GM19467 (cell line): ENCODE data around the gene KCND3.
A peak's percentile ranks its signal among the peaks of the same experiment; 100 is the strongest.
"Not testable (repeated sequence)": the region's sequence is repeated elsewhere in the genome, so short reads cannot be mapped to it uniquely, and the experiment has no call there.

Source experiments
- ATAC-seq: cut with Tn5 transposase; IDR thresholded peaks from one replicate; pipeline ENCODE4 v1.9.1; 2021; ENCODE audit warnings: mild to moderate bottlenecking, moderate library complexity; ENCODE audit not compliant: unreplicated experiment

KCND3 gene

GRCh38 chr1:111747947-111748346, 241.5 kb downstream of the KCND3 start:
- no peak for ATAC-seq

DNA sequence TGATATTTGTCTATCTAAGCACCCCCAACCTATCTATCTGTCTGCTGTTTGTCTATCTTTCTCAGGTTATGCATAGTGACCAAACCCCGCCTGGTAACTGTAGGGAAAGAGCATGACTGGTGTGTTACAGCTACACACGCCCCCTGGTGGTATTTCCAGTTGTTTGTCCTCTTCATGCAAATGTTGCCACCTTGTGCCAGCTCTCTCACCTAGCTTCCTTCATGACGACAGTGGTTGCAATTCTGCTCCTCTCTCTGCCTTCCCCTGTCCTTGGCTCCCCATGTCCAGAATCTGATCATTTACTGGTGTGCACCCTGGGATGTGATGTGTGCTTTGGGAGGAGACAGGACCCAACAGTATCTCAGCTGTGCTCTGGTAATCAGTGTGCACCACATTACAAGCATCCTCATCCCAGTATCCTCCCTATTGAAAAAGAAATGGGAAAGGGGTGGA, 242.2 kb downstream of the KCND3 start:
- ATAC-seq: no peak

DNA sequence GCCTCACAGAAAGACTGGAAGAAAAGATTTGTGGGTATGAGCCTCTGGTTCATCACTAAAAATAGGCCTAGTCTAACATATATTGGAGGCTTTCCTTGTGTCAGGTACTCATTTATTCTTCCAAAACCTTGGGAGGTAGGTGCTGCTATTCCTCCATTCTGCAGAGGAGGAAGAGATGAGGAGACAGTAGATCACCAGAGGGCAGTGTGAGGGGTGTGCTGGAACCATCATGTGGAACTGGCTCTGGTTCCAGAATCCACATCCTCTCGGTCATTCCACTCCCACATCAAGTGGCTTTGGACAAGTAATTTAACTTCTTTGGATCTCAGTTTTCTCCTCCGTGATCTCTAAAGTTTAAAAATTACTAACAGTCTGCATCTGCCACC, 242.9 kb downstream of the KCND3 start:
- ATAC-seq: no peak

- ATAC-seq: no peak
Observed at GRCh38 chr1:111745675-111746613, 243.5 kb downstream of the KCND3 start.

DNA sequence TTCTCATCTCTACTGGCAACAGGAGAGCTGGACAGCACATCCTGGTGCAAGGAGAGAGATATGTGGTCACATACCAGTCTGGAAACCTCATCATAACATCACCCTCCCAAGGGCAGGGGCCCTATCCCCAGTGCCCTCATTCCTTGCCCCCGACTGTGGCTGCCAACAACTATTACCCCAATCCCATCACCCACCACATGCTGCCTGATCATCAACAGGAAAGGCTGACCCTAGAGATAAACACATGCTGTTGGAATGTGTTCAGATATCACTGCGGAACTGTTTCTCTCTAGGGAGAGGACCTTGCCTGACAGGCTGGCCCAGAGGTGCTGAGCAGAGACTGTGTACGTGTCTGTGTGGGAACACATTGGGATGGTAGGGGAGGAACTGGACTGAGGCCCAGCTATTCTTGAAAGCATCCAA, 245.8 kb downstream of the KCND3 start:
- no peak for ATAC-seq

- ATAC-seq: no peak
Observed at GRCh38 chr1:111742938-111743549, 246.4 kb downstream of the KCND3 start.

GRCh38 chr1:111742292-111742691, 247.2 kb downstream of the KCND3 start:
- not testable (repeated sequence) for ATAC-seq

DNA sequence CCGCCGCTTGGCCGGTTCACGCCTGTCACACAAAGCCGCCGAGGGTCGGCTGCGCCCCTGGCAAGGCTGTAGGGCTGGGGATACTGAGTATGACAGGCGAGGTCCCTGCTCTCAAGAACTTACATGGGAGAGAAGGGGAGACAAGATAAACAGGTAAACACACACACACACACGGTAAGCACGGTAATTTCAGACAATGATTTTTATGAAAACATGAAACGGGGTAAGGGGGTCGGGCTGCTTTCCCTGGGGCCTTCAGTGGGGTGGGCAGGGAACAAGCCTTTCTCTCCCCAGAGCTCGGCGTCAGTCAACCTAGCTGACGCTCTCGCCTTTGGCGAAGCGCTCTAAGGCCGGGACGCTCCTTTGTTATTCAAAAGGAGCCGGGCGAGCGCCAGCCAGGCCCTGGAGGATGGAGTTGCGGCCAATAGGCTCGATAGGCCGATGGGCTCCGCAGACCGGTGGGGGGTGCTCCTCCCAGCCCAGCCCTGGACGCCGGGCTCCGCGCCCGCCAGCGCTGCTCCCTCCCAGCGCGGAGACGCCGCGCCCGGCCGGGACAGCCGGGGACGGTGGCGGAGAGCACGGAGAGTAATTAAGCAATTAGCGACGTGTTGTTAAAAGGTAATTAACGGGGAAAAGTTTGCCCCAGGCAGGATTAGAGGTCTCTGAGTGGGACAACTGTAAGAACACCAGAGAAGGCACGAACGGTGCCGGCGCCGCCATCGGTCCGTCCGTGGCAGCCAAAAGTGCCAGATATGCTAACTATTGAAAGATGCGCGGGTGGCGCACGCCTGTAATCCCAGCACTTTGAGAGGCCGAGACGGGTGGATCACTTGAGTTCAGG, 249.3 kb downstream of the KCND3 start:
- ATAC-seq: no peak

DNA sequence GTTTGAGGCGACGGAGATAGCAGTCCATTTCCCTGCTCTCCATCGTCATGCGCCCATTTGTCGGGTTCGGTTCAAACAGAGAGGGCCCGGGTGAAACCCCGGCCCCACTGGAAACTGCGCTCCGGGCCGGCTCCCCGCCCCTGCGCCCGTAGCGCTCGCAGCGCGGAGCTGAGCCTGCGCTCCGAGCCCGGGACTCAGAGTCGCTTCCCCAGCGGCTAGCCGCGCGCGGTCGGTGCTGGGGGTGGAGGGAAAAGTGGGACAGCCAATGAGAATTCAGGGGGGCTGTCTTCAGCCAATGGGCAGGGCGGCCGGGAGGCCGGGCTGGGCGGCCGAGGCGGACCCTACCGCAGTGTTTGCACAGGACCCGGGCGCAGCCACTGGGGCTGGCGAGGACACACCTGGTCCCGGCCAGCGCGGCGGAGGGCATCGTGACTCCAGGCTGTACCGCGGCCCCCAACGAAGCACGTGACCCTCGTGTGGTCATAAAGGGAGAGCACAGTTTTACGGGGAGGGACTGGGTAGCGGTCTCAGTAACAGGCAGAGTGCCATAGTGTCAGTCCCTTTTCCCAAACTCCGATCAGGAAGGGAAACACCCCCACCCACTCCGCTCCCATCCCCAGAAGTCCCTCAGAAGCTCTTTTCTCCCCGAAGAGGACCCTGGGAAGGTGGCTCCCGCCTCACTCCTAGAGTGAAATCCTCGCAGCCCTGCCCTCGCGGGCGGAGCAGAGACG, 250.1 kb downstream of the KCND3 start, which contains the start of gene INKA2:
Gene INKA2, minus strand, starts transcription at position 202 of the 731 bp plus-strand sequence. Its CDS starts 153 bp downstream, at position 49.
- ATAC-seq: peak; percentile 81

DNA sequence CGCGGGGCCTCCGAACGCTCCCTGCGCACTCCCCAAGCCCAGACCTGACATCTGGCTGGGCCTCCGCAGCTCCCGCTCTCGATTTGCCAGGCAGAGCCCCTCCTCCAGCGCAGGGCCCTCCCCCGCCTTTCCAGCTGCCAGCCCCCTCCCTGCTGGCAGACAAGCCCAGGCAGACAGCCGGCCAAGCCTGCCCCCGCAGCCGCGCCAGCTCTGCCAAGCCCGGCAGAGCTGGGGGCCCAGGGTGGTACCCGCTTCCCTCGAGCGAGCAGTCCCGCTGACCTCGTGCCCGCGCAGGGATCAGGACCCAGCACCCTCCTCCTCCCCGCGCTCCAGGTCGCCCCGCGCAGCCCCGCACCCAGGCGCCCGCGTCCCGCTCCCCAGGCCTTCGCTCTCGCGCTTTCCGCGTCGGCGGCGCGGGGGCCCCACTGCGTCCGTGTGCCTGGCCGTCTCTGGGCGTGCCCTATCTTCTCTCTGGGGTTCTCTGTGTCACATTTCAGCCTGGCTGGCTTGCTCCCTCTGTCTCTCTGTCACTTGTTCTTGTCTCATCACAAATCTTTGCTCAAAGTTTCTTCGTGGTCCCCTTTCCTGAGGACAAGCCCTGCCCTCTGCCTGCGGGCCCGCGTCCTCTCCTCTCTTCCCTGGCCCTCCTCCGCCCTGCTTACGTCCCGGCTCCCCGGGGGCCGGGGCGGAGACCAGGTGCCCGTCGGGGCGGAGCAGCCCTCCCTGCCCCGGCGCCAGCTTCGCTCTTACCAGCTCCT, 250.9 kb downstream of the KCND3 start:
- peak; percentile 35 for ATAC-seq

GRCh38 chr1:111738133-111738435, 251.4 kb downstream of the KCND3 start:
- no peak for ATAC-seq

GRCh38 chr1:111737216-111738132, 252.0 kb downstream of the KCND3 start:
- ATAC-seq: no peak

DNA sequence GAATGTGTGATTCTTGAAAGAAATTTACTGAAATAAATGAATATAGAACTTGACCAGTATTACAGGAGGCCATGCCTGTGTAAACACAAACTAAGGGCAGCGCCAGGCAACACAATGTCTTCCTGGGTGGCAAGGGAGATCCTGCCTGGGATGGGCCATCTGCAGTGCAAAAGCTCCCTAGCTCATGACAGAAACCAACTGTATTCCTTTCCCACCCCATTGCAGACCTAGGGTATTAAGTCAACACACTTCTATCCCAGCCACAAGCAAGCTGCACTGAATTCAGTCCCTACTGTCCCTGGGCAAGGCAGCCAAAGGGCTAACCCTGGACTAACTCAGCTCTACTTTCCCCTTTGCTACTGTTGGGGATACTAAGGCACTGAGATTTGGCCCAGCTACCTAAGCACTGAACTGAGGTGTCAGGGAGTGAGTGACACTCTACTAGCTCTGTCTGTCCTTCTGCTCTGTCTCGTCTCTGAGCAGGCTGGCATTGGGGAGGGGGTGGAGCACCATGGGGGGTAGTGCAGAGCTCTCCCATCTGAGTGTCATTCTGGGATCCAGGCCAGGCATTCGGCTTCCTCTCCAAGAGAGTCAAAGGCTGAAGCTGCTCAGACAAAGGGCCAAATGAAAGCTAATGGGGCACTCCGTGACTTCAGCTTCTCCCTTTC, 252.8 kb downstream of the KCND3 start:
- ATAC-seq: no peak

DNA sequence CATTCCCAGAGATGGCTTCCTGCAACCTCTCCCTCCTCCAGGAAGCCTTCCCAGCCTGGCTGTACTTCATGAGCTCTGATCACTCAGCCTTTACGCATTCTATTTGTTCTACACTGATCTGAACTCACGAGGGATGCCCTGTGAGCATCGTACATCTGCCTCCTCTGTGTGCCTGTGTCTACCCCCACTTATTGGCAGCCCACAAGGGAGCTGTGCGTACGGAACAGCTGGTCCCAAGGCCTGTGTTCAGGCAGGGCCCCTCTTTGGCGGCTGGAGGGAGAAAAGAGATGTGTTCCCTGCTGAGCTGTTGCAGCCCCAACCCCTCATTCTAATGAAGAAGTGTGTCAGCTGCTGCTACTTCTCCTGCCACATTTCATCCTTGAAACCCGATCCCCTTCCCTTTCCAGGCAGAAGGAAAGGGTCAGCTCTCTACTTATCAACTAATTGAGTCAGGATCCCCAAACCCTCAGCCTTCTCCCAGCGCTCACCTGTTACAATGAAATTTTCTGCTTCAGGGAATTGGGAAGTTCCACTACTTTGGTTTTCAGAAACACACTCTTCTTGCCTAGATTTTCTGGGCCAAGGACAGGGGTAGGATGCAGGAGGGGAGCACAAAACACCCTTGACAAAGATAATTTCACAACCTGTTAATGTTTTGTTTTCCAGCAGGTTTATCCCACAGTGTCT, 253.5 kb downstream of the KCND3 start:
- no peak for ATAC-seq

DNA sequence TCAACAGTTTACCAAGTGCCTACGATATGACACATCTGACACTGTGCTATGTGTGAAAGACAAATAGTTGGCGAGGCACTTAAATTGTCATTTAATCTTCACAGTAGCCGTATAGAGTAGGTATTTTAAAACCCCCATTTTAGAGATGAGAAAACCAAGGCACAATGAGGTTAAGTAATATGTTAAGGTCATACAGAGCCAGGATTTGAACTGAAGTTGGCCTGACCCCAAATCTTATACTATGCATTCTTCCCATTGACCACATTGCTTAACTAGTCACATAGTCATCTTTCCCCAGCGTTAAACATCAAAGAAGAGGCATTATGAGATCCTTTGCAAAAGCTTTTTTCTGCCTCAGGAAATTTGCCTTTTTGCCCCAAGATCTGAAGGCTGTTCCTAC, 254.1 kb downstream of the KCND3 start:
- no peak for ATAC-seq

- ATAC-seq: no peak
Observed at GRCh38 chr1:111734856-111735255, 254.6 kb downstream of the KCND3 start.

- no peak for ATAC-seq
Observed at GRCh38 chr1:111734426-111734825, 255.0 kb downstream of the KCND3 start.

DNA sequence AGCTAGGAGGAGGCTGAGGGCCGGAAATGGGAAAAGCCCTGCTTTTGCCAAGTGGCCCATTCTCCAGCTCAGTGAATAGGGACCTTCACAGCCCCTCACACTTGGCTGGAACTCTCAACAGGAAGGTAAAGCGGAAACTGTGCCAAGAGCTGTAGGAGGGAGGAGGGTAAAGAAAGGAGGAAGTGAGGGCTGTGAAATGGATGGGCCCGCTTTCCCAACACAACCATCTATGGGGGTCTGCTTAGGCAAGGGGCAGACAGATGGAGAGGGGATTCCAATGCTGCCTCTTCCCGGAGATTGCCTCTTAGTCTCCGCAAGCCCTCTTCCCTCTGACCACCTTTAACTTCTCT, 255.5 kb downstream of the KCND3 start:
- ATAC-seq: no peak
